CD1c-positive myeloid dendritic cell (primary cell): ENCODE results near the gene ARHGEF25.
"Not testable (repeated sequence)": the region's sequence is repeated elsewhere in the genome, so short reads cannot be mapped to it uniquely, and the experiment has no call there.

Experiments used
- DNase-seq: peaks from one replicate; pipeline ENCODE4 v3.0.0-alpha.2; 2016; ENCODE audit errors: extremely low spot score

Gene ARHGEF25

GRCh38 chr12:57611108-57611826, at the start of gene ARHGEF25:
TSS of gene ARHGEF25 (plus strand) at chr12:57611435. CDS start at chr12:57611895, 460 bp downstream.
- no peak for DNase-seq

GRCh38 chr12:57563358-57563757, 47.9 kb upstream of the ARHGEF25 start:
- DNase-seq, result no peak

GRCh38 chr12:57564178-57564740, 47.0 kb upstream of the ARHGEF25 start:
- DNase-seq, result no peak

- DNase-seq, result no peak
These were observed 42.4 kb upstream of the ARHGEF25 start for GRCh38 chr12:57568838-57569237.

- DNase-seq, result no peak
These were observed 41.4 kb upstream of the ARHGEF25 start for GRCh38 chr12:57569858-57570257.

GRCh38 chr12:57570438-57570837, 40.8 kb upstream of the ARHGEF25 start:
- not testable (repeated sequence) for DNase-seq

GRCh38 chr12:57571926-57572762, 39.1 kb upstream of the ARHGEF25 start:
- DNase-seq, result no peak

- DNase-seq, result no peak
These were observed 36.4 kb upstream of the ARHGEF25 start for GRCh38 chr12:57574795-57575194.

GRCh38 chr12:57575771-57576612, 35.2 kb upstream of the ARHGEF25 start:
- no peak for DNase-seq

GRCh38 chr12:57576613-57577160, 34.5 kb upstream of the ARHGEF25 start:
- no peak for DNase-seq

- DNase-seq, result no peak
These were observed 33.1 kb upstream of the ARHGEF25 start for GRCh38 chr12:57577981-57578758.

- DNase-seq, result no peak
These were observed 32.2 kb upstream of the ARHGEF25 start for GRCh38 chr12:57579011-57579410.

GRCh38 chr12:57579677-57580465, 31.4 kb upstream of the ARHGEF25 start:
- DNase-seq, result no peak

GRCh38 chr12:57580466-57580795, 30.8 kb upstream of the ARHGEF25 start:
- no peak for DNase-seq

GRCh38 chr12:57581802-57582201, 29.4 kb upstream of the ARHGEF25 start:
- DNase-seq, result no peak

GRCh38 chr12:57582440-57582839, 28.8 kb upstream of the ARHGEF25 start:
- DNase-seq, result no peak

- peak; percentile 86 for DNase-seq
These were observed 28.0 kb upstream of the ARHGEF25 start for GRCh38 chr12:57583008-57583831.

GRCh38 chr12:57584050-57584449, 27.2 kb upstream of the ARHGEF25 start:
- no peak for DNase-seq

GRCh38 chr12:57584690-57585089, 26.5 kb upstream of the ARHGEF25 start:
- DNase-seq, result peak; percentile 71
